Memory B cell (primary cell): ENCODE results near the gene MIGA2.

Source experiments
- ATAC-seq: fragments of 150-1000 bp; cut with Tn5 transposase; 2 replicates; pipeline ENCODE4 v1.10.0; 2021; ENCODE audit warnings: low read depth, mild to moderate bottlenecking, moderate library complexity
- DNase-seq, 2 donors: peaks; one replicate each; pipeline ENCODE4 v3.0.0; 2022; ENCODE audit warnings: low spot score in 2 of 2
- H3K27ac Mint-ChIP-seq: one replicate; pipeline ENCODE4 v1.8.0; 2022; ENCODE audit warnings: mild to moderate bottlenecking, moderate library complexity, mixed read lengths
- H3K27me3 Mint-ChIP-seq: one replicate; pipeline ENCODE4 v1.8.0; 2022; ENCODE audit warnings: mixed read lengths
- H3K36me3 Mint-ChIP-seq: one replicate; pipeline ENCODE4 v1.8.0; 2022; ENCODE audit warnings: mild to moderate bottlenecking, mixed read lengths
- H3K4me1 Mint-ChIP-seq: one replicate; pipeline ENCODE4 v1.8.0; 2022; ENCODE audit warnings: mixed read lengths
- H3K4me3 Mint-ChIP-seq: one replicate; pipeline ENCODE4 v1.8.0; 2022; ENCODE audit warnings: mild to moderate bottlenecking, moderate library complexity, mixed read lengths
- H3K9me3 Mint-ChIP-seq: one replicate; pipeline ENCODE4 v1.8.0; 2022; ENCODE audit warnings: mixed read lengths

MIGA2 gene

GRCh38 chr9:129036923-129037766 lies 719 bp downstream of the MIGA2 start:
- DNase-seq = no peak
- H3K4me1 Mint-ChIP-seq = peaks cover 23% of the 10 kb centered on the region
- no peaks in the 10 kb centered on the region for H3K9me3 Mint-ChIP-seq
- peaks cover 6% of the 10 kb centered on the region for H3K36me3 Mint-ChIP-seq
- H3K27me3 Mint-ChIP-seq = no peaks in the 10 kb centered on the region
- H3K27ac Mint-ChIP-seq = peak overlapping the region; percentile 93
- H3K4me3 Mint-ChIP-seq = peak overlapping the region; percentile 93
- no peak for ATAC-seq

GRCh38 chr9:129037767-129038098 lies 1.3 kb downstream of the MIGA2 start:
- H3K27me3 Mint-ChIP-seq = no peaks in the 10 kb centered on the region
- ATAC-seq (no peak), DNase-seq (no peak)
- H3K4me1 Mint-ChIP-seq = peaks cover 23% of the 10 kb centered on the region
- H3K4me3 Mint-ChIP-seq = peak overlapping the region; percentile 93
- H3K36me3 Mint-ChIP-seq = peaks cover 11% of the 10 kb centered on the region
- no peak overlapping the region for H3K27ac Mint-ChIP-seq
- no peaks in the 10 kb centered on the region for H3K9me3 Mint-ChIP-seq

- ATAC-seq = no peak
- H3K36me3 Mint-ChIP-seq = peaks cover 12% of the 10 kb centered on the region
- peak overlapping the region; percentile 93 for H3K4me3 Mint-ChIP-seq
Observed at GRCh38 chr9:129038109-129038852, 1.9 kb downstream of the MIGA2 start.

GRCh38 chr9:129040113-129040643 lies 3.8 kb downstream of the MIGA2 start:
- Mint-ChIP-seq H3K27me3 (no peaks in the 10 kb centered on the region), H3K27ac (no peak overlapping the region), H3K9me3 (no peaks in the 10 kb centered on the region), H3K36me3 (peaks cover 15% of the 10 kb centered on the region), H3K4me1 (peaks cover 21% of the 10 kb centered on the region), H3K4me3 (no peak overlapping the region)
- ATAC-seq = no peak
- DNase-seq = no peak

More at GRCh38 chr9:129038109-129038852, 1.9 kb downstream of the MIGA2 start:
- H3K27me3 Mint-ChIP-seq = no peaks in the 10 kb centered on the region
- no peaks in the 10 kb centered on the region for H3K9me3 Mint-ChIP-seq
- DNase-seq = no peak
- peaks cover 23% of the 10 kb centered on the region for H3K4me1 Mint-ChIP-seq
- H3K27ac Mint-ChIP-seq = no peak overlapping the region

- Mint-ChIP-seq H3K36me3 (peaks cover 15% of the 10 kb centered on the region), H3K4me3 (no peak overlapping the region), H3K9me3 (no peaks in the 10 kb centered on the region), H3K27me3 (no peaks in the 10 kb centered on the region), H3K27ac (no peak overlapping the region), H3K4me1 (peaks cover 14% of the 10 kb centered on the region)
- ATAC-seq (no peak), DNase-seq (no peak)
Observed at GRCh38 chr9:129042016-129042415, 5.6 kb downstream of the MIGA2 start.

- Mint-ChIP-seq H3K4me1 (no peaks in the 10 kb centered on the region), H3K27me3 (no peaks in the 10 kb centered on the region), H3K9me3 (no peaks in the 10 kb centered on the region), H3K4me3 (no peak overlapping the region), H3K27ac (no peak overlapping the region), H3K36me3 (peaks cover 6% of the 10 kb centered on the region)
- ATAC-seq (no peak), DNase-seq (no peak)
Observed at GRCh38 chr9:129052592-129052991, 16.2 kb downstream of the MIGA2 start.

GRCh38 chr9:129053020-129053419 lies 16.6 kb downstream of the MIGA2 start:
- Mint-ChIP-seq H3K36me3 (peaks cover 6% of the 10 kb centered on the region), H3K9me3 (no peaks in the 10 kb centered on the region), H3K4me3 (no peak overlapping the region), H3K27ac (no peak overlapping the region), H3K4me1 (no peaks in the 10 kb centered on the region), H3K27me3 (no peaks in the 10 kb centered on the region)
- DNase-seq (no peak), ATAC-seq (no peak)

GRCh38 chr9:129054163-129054851 lies 17.9 kb downstream of the MIGA2 start:
- Mint-ChIP-seq H3K4me3 (no peak overlapping the region), H3K4me1 (no peaks in the 10 kb centered on the region), H3K36me3 (peaks cover 10% of the 10 kb centered on the region), H3K27ac (no peak overlapping the region), H3K9me3 (no peaks in the 10 kb centered on the region), H3K27me3 (no peaks in the 10 kb centered on the region)
- DNase-seq (no peak), ATAC-seq (no peak)

GRCh38 chr9:129058965-129059795 lies 22.8 kb downstream of the MIGA2 start:
- no peak overlapping the region for H3K4me3 Mint-ChIP-seq
- ATAC-seq (no peak), DNase-seq (no peak)
- H3K4me1 Mint-ChIP-seq = no peaks in the 10 kb centered on the region
- no peak overlapping the region for H3K27ac Mint-ChIP-seq
- H3K9me3 Mint-ChIP-seq = no peaks in the 10 kb centered on the region
- H3K27me3 Mint-ChIP-seq = no peaks in the 10 kb centered on the region
- H3K36me3 Mint-ChIP-seq = peaks cover 14% of the 10 kb centered on the region

- Mint-ChIP-seq H3K4me3 (no peak overlapping the region), H3K4me1 (no peaks in the 10 kb centered on the region), H3K27me3 (no peaks in the 10 kb centered on the region), H3K9me3 (no peaks in the 10 kb centered on the region), H3K27ac (no peak overlapping the region), H3K36me3 (peaks cover 8% of the 10 kb centered on the region)
- ATAC-seq (no peak), DNase-seq (no peak)
Observed at GRCh38 chr9:129059796-129060785, 23.7 kb downstream of the MIGA2 start.

GRCh38 chr9:129060991-129061390 lies 24.6 kb downstream of the MIGA2 start:
- H3K27me3 Mint-ChIP-seq = no peaks in the 10 kb centered on the region
- H3K27ac Mint-ChIP-seq = no peak overlapping the region
- DNase-seq (no peak), ATAC-seq (no peak)
- peaks cover 12% of the 10 kb centered on the region for H3K36me3 Mint-ChIP-seq
- no peak overlapping the region for H3K4me3 Mint-ChIP-seq
- H3K9me3 Mint-ChIP-seq = no peaks in the 10 kb centered on the region
- no peaks in the 10 kb centered on the region for H3K4me1 Mint-ChIP-seq

GRCh38 chr9:129063061-129063460 lies 26.6 kb downstream of the MIGA2 start:
- H3K4me3 Mint-ChIP-seq = no peak overlapping the region
- no peaks in the 10 kb centered on the region for H3K27me3 Mint-ChIP-seq
- H3K36me3 Mint-ChIP-seq = peaks cover 12% of the 10 kb centered on the region
- no peak for ATAC-seq
- no peaks in the 10 kb centered on the region for H3K9me3 Mint-ChIP-seq
- no peak for DNase-seq
- H3K4me1 Mint-ChIP-seq = no peaks in the 10 kb centered on the region
- H3K27ac Mint-ChIP-seq = no peak overlapping the region
